Measurements from ENCODE around the gene PREP. TPM values are rescaled to one million over a fixed set of nuclear protein-coding genes. Genes with fewer than 3 reads are reported as not detected.

The PREP gene
- total and polyA plus RNA-seq, 4 experiments from 2014 or later, result 29.8 to 43.6 (median 34.6) TPM

DNA sequence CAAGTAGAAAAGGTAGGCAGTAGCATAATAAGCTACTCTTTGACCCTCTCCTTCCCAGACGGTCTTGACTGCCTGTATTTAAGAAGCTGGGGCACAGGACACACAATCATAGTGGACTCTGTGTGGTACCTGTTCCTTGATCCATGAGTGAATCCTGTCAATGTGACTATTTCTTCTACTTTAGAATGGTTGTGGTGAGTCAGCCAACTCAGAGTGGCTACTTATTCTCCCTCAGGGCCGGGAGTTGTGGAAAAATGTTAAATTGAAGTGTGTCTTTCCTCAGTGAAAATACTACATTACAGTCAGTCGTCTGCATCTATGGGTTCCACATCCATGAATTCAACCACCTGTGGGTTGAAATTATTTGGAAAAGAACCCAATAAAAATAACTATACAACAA is 30.8 kb upstream of the PREP start:
- Mint-ChIP-seq H3K27ac (no peak overlapping the region), H3K36me3 (no peaks in the 10 kb centered on the region), H3K4me3 (no peak overlapping the region), H3K9me3 (peaks cover 0 to 3% (median 0%) of the 10 kb centered on the region in 8 donors), H3K27me3 (peaks cover 3 to 6% of the 10 kb centered on the region in 2 donors), H3K4me1 (no peaks in the 10 kb centered on the region)
- ChIA-PET CTCF (ENCODE audit: partially characterized antibody) (interaction anchor here (0.7 to 3.6 kb wide), 6 partner anchors 10 to 901 kb away, joined by 3 to 31 read pairs (median 4); no protein-coding TSS in a partner anchor), POLR2A (ENCODE audit: partially characterized antibody) (no interaction called here)
- intact Hi-C loops (cut with micrococcal nuclease), result loop anchor here (5.0 kb wide), 1 partner anchor 654 kb away; the partner anchor contains the start of gene PRDM1
- Histone ChIP-seq H3K27me3 (ENCODE audit: insufficient read depth, low read length) (no peaks in the 10 kb centered on the region), H3K27ac (ENCODE audit: low read depth, low read length) (no peak overlapping the region), H3K9me3 (ENCODE audit: control insufficient read depth in 1 of 2, low read length in 2 of 2) (no peaks in the 10 kb centered on the region), H3K4me1 (ENCODE audit: insufficient read depth, low read length) (no peaks in the 10 kb centered on the region), H3K36me3 (ENCODE audit: insufficient read depth, low read length) (no peaks in the 10 kb centered on the region), H3K4me3 (ENCODE audit: low read length in 2 of 2) (no peak overlapping the region)
- DNase-seq, result no peak

- Mint-ChIP-seq H3K4me1 (no peaks in the 10 kb centered on the region), H3K36me3 (no peaks in the 10 kb centered on the region), H3K4me3 (no peak overlapping the region), H3K9me3 (no peaks in the 10 kb centered on the region), H3K27me3 (peaks cover 0 to 2% of the 10 kb centered on the region in 2 donors), H3K27ac (no peak overlapping the region)
- intact Hi-C loops (cut with micrococcal nuclease), result loop anchor here (5.0 kb wide), 1 partner anchor 655 kb away; the partner anchor contains the start of gene PRDM1
- no peak for DNase-seq
- Histone ChIP-seq H3K27me3 (ENCODE audit: insufficient read depth, low read length) (no peaks in the 10 kb centered on the region), H3K27ac (ENCODE audit: low read depth, low read length) (no peak overlapping the region), H3K4me1 (ENCODE audit: insufficient read depth, low read length) (no peaks in the 10 kb centered on the region), H3K9me3 (ENCODE audit: control insufficient read depth in 1 of 2, low read length in 2 of 2) (no peaks in the 10 kb centered on the region), H3K36me3 (ENCODE audit: insufficient read depth, low read length) (no peaks in the 10 kb centered on the region), H3K4me3 (ENCODE audit: low read length in 2 of 2) (no peak overlapping the region)
- ChIA-PET CTCF (ENCODE audit: partially characterized antibody) (interaction anchor here (0.7 to 4.0 kb wide), 20 partner anchors 8 to 1547 kb away, joined by 3 to 36 read pairs (median 4); no protein-coding TSS in a partner anchor), POLR2A (ENCODE audit: partially characterized antibody) (interaction anchor here (1.5 kb wide), 1 partner anchor 21 kb away, joined by 3 read pairs; no protein-coding TSS in a partner anchor)
Observed at GRCh38 chr6:105432797-105433196, 29.9 kb upstream of the PREP start.

GRCh38 chr6:105431226-105431625 is 28.3 kb upstream of the PREP start:
- H3K27ac Mint-ChIP-seq, result no peak overlapping the region
- no peak overlapping the region for H3K4me3 Mint-ChIP-seq
- no peaks in the 10 kb centered on the region for H3K4me1 Mint-ChIP-seq
- ChIA-PET CTCF (ENCODE audit: partially characterized antibody) (interaction anchor here (0.7 to 4.0 kb wide), 28 partner anchors 8 to 1548 kb away, joined by 3 to 36 read pairs (median 4); partner anchors contain the start of genes CRYBG1 and PREP), POLR2A (ENCODE audit: partially characterized antibody) (interaction anchor here (0.8 to 1.5 kb wide), 3 partner anchors 22 to 792 kb away, joined by 3 read pairs; partner anchors contain the start of gene PRDM1)
- DNase-seq, result peak in 4 of 5 donors; percentile 35 to 49 (median 42)
- Histone ChIP-seq H3K4me3 (ENCODE audit: low read length in 2 of 2) (no peak overlapping the region), H3K27ac (ENCODE audit: low read depth, low read length) (no peak overlapping the region), H3K36me3 (ENCODE audit: insufficient read depth, low read length) (no peaks in the 10 kb centered on the region), H3K27me3 (ENCODE audit: insufficient read depth, low read length) (no peaks in the 10 kb centered on the region), H3K4me1 (ENCODE audit: insufficient read depth, low read length) (no peaks in the 10 kb centered on the region), H3K9me3 (ENCODE audit: control insufficient read depth in 1 of 2, low read length in 2 of 2) (no peaks in the 10 kb centered on the region)
- intact Hi-C loops (cut with micrococcal nuclease), result loop anchor here (1.0 to 5.0 kb wide), 4 partner anchors 302 to 870 kb away; partner anchors contain the start of gene PRDM1
- H3K27me3 Mint-ChIP-seq, result peaks cover 0 to 2% of the 10 kb centered on the region in 2 donors
- no peaks in the 10 kb centered on the region for H3K36me3 Mint-ChIP-seq
- no peaks in the 10 kb centered on the region for H3K9me3 Mint-ChIP-seq

DNA sequence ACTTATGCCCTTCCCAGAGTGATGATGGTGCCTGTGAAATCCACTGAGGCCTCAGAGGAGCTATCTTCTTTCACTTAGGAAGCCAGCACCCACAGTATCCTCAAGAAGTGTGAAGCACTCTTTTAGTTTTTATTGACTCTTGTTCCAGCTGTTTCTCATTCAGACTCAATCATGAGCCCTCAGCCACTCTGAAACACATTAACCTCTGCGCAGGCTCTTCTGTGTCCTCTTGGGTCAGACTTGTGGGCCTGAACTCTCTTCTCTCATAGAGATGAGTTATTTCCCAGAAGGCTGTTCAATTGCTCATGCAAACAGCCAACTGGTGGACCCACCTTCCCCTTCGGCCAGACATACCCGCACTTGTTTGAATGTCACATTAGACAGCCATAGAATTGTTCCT is 27.8 kb upstream of the PREP start:
- Mint-ChIP-seq H3K4me1 (no peaks in the 10 kb centered on the region), H3K27ac (no peak overlapping the region), H3K9me3 (no peaks in the 10 kb centered on the region), H3K36me3 (no peaks in the 10 kb centered on the region), H3K4me3 (no peak overlapping the region), H3K27me3 (no peaks in the 10 kb centered on the region)
- Histone ChIP-seq H3K4me3 (ENCODE audit: low read length in 2 of 2) (no peak overlapping the region), H3K36me3 (ENCODE audit: insufficient read depth, low read length) (no peaks in the 10 kb centered on the region), H3K27ac (ENCODE audit: low read depth, low read length) (no peak overlapping the region), H3K4me1 (ENCODE audit: insufficient read depth, low read length) (no peaks in the 10 kb centered on the region), H3K27me3 (ENCODE audit: insufficient read depth, low read length) (no peaks in the 10 kb centered on the region), H3K9me3 (ENCODE audit: control insufficient read depth in 1 of 2, low read length in 2 of 2) (no peaks in the 10 kb centered on the region)
- DNase-seq, result no peak
- ChIA-PET POLR2A (ENCODE audit: partially characterized antibody) (interaction anchor here (1.0 kb wide), 1 partner anchor 656 kb away, joined by 3 read pairs; the partner anchor contains the start of gene PRDM1), CTCF (ENCODE audit: partially characterized antibody) (interaction anchor here (0.7 to 4.0 kb wide), 12 partner anchors 7 to 1549 kb away, joined by 3 to 36 read pairs (median 5); no protein-coding TSS in a partner anchor)
- intact Hi-C loops (cut with micrococcal nuclease), result loop anchor here (1.0 to 5.0 kb wide), 4 partner anchors 302 to 870 kb away; partner anchors contain the start of gene PRDM1

- CTCF ChIA-PET (ENCODE audit: partially characterized antibody), result interaction anchor here (0.7 to 4.0 kb wide), 7 partner anchors 8 to 871 kb away, joined by 3 to 36 read pairs (median 4); partner anchors contain the start of gene PRDM1
Observed at GRCh38 chr6:105429676-105430075, 26.8 kb upstream of the PREP start.

DNA sequence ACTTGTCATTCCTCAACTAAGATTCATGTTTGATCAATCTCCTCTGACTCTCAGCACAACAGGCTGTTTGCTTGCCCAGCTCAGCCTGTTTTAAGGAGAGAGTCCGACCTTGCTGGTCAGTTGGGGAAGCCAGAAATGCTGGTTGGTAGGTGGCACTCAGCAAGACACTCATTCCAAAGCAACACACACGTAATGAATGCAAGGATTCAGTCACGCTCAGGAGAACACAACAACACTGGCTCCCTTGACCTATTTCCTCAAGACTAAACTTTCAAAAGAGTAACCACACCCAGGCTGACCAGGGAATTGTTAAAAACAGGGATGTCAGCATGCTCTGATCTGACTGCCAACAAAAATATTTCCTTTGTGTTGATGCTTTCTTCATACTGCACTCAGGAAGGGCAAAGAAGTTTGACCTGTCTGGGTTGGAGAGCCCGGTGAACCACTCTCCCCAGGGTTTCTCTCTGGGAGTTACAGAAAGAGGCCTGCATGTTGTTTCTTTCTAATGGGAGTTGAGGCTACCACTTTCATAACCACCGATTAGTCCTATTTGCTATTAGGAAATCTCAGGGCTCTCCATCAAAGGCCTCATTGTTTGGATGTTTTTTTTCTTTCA is 25.6 kb upstream of the PREP start:
- H3K4me3 Mint-ChIP-seq, result no peak overlapping the region
- no peak overlapping the region for H3K27ac Mint-ChIP-seq
- no peak for DNase-seq
- ChIA-PET POLR2A (ENCODE audit: partially characterized antibody) (no interaction called here), CTCF (ENCODE audit: partially characterized antibody) (interaction anchor here (0.8 to 1.1 kb wide), 3 partner anchors 17 to 660 kb away, joined by 3 read pairs; no protein-coding TSS in a partner anchor)
- intact Hi-C loops (cut with micrococcal nuclease), result no loop called here
- Histone ChIP-seq H3K36me3 (ENCODE audit: insufficient read depth, low read length) (no peaks in the 10 kb centered on the region), H3K4me3 (ENCODE audit: low read length in 2 of 2) (no peak overlapping the region), H3K9me3 (ENCODE audit: control insufficient read depth in 1 of 2, low read length in 2 of 2) (no peaks in the 10 kb centered on the region), H3K4me1 (ENCODE audit: insufficient read depth, low read length) (no peaks in the 10 kb centered on the region), H3K27ac (ENCODE audit: low read depth, low read length) (no peak overlapping the region), H3K27me3 (ENCODE audit: insufficient read depth, low read length) (no peaks in the 10 kb centered on the region)
- no peaks in the 10 kb centered on the region for H3K36me3 Mint-ChIP-seq
- H3K9me3 Mint-ChIP-seq, result no peaks in the 10 kb centered on the region
- H3K4me1 Mint-ChIP-seq, result peaks cover 0 to 4% (median 2%) of the 10 kb centered on the region in 4 donors
- no peaks in the 10 kb centered on the region for H3K27me3 Mint-ChIP-seq

More at GRCh38 chr6:105429676-105430075, 26.8 kb upstream of the PREP start:
- Histone ChIP-seq H3K27ac (ENCODE audit: low read depth, low read length) (no peak overlapping the region), H3K4me3 (ENCODE audit: low read length in 2 of 2) (no peak overlapping the region), H3K36me3 (ENCODE audit: insufficient read depth, low read length) (no peaks in the 10 kb centered on the region), H3K27me3 (ENCODE audit: insufficient read depth, low read length) (no peaks in the 10 kb centered on the region), H3K9me3 (ENCODE audit: control insufficient read depth in 1 of 2, low read length in 2 of 2) (no peaks in the 10 kb centered on the region), H3K4me1 (ENCODE audit: insufficient read depth, low read length) (no peaks in the 10 kb centered on the region)
- Mint-ChIP-seq H3K4me3 (no peak overlapping the region), H3K9me3 (no peaks in the 10 kb centered on the region), H3K36me3 (no peaks in the 10 kb centered on the region), H3K27me3 (no peaks in the 10 kb centered on the region), H3K27ac (no peak overlapping the region), H3K4me1 (no peaks in the 10 kb centered on the region)
- no peak for DNase-seq
- POLR2A ChIA-PET (ENCODE audit: partially characterized antibody), result no interaction called here
- intact Hi-C loops (cut with micrococcal nuclease), result loop anchor here (2.0 to 5.0 kb wide), 3 partner anchors 303 to 871 kb away; partner anchors contain the start of gene PRDM1

GRCh38 chr6:105424175-105424783 is 21.4 kb upstream of the PREP start:
- no peaks in the 10 kb centered on the region for H3K9me3 ChIP-seq (ENCODE audit: control insufficient read depth in 1 of 2, low read length in 2 of 2)
- CTCF ChIA-PET (ENCODE audit: partially characterized antibody), result interaction anchor here (1.4 to 4.8 kb wide), 4 partner anchors 8 to 337 kb away, joined by 3 to 39 read pairs (median 24); no protein-coding TSS in a partner anchor
- H3K36me3 ChIP-seq (ENCODE audit: insufficient read depth, low read length), result no peaks in the 10 kb centered on the region
- DNase-seq, result peak; percentile 40 to 55 (median 49)
- Mint-ChIP-seq H3K9me3 (peaks cover 0 to 3% (median 0%) of the 10 kb centered on the region in 8 donors), H3K4me1 (peaks cover 0 to 4% (median 2%) of the 10 kb centered on the region in 4 donors), H3K27me3 (no peaks in the 10 kb centered on the region), H3K36me3 (no peaks in the 10 kb centered on the region), H3K4me3 (no peak overlapping the region), H3K27ac (peak overlapping the region in 1 of 7 donors; percentile 14)
- POLR2A ChIA-PET (ENCODE audit: partially characterized antibody), result no interaction called here
- no peaks in the 10 kb centered on the region for H3K4me1 ChIP-seq (ENCODE audit: insufficient read depth, low read length)
- intact Hi-C loops (cut with micrococcal nuclease), result loop anchor here (2.0 to 5.0 kb wide), 2 partner anchors 107 to 741 kb away; no protein-coding TSS in a partner anchor
- no peaks in the 10 kb centered on the region for H3K27me3 ChIP-seq (ENCODE audit: insufficient read depth, low read length)
- H3K4me3 ChIP-seq (ENCODE audit: low read length in 2 of 2), result no peak overlapping the region
- H3K27ac ChIP-seq (ENCODE audit: low read depth, low read length), result no peak overlapping the region
